SJCRH30 (cell line): ENCODE data around the gene EPS8L1. TPM values are rescaled to one million over a fixed set of nuclear protein-coding genes. Genes with fewer than 3 reads are reported as not detected.
A peak's percentile ranks its signal among the peaks of the same experiment; 100 is the strongest.
"Not testable (repeated sequence)": the region's sequence is repeated elsewhere in the genome, so short reads cannot be mapped to it uniquely, and the experiment has no call there.

Experiments used
- DNase-seq, 2 experiments: peaks; one replicate each; pipeline ENCODE4 v3.0.0-alpha.2; 2015 to 2020
- H3K27ac ChIP-seq: fragments of 250-450 bp; sonication (Bioruptor Pico); 2 replicates; pipeline ENCODE4 v1.5.1; 2020; ENCODE audit warnings: mild to moderate bottlenecking, moderate library complexity
- H3K27me3 ChIP-seq: fragments of 250-450 bp; sonication (Bioruptor Pico); 2 replicates; pipeline ENCODE4 v1.5.1; 2020; ENCODE audit warnings: mild to moderate bottlenecking, moderate library complexity
- H3K36me3 ChIP-seq: fragments of 250-450 bp; sonication (Bioruptor Pico); 2 replicates; pipeline ENCODE4 v1.5.1; 2020; ENCODE audit warnings: mild to moderate bottlenecking, moderate library complexity
- H3K4me1 ChIP-seq: fragments of 250-450 bp; sonication (Bioruptor Pico); 2 replicates; pipeline ENCODE4 v1.5.1; 2020; ENCODE audit warnings: mild to moderate bottlenecking, moderate library complexity
- H3K4me3 ChIP-seq: fragments of 250-450 bp; sonication (Bioruptor Pico); 2 replicates; pipeline ENCODE4 v1.5.1; 2020; ENCODE audit warnings: mild to moderate bottlenecking, moderate library complexity
- H3K9me3 ChIP-seq: fragments of 250-450 bp; sonication (Bioruptor Pico); replicated peaks from 2 replicates; pipeline ENCODE4 v1.5.1; 2020; ENCODE audit warnings: mild to moderate bottlenecking, moderate library complexity
- total RNA-seq: library from RNA; depleted of rRNA; stranded (reverse); fragments of >200 nt; shearing (Covaris generic); gene quantifications from 2 replicates; pipeline ENCODE4 v1.2.3, GENCODE V29; 2014

The EPS8L1 gene
- total RNA-seq, 1 experiment from 2014 or later = 1.4 TPM

DNA sequence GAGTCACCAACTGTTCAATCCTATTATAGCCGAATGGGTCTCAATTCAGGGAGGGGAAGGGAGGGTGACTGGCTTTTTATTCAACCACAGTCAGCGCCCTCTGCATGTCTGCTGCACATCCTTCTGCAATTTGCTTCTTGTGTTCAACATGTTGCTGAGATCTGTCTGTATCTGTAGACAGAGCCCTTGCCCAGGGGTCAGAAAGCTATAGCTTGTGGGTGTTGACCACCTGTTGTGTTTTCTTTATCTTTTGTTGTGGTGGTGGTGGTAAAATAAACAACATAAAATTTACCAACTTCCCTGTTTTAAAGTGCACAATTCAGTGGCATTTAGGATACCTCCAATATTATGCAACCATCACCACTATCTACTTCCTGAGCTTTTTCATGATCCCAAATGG lies 29.6 kb downstream of the EPS8L1 start:
- no peaks in the 10 kb centered on the region for H3K4me1 ChIP-seq
- no peaks in the 10 kb centered on the region for H3K27me3 ChIP-seq
- no peak overlapping the region for H3K4me3 ChIP-seq
- H3K9me3 ChIP-seq = no peaks in the 10 kb centered on the region
- no peak overlapping the region for H3K27ac ChIP-seq
- no peak for DNase-seq
- H3K36me3 ChIP-seq = peaks cover 6% of the 10 kb centered on the region; the same call in 1 of the 2 replicates

DNA sequence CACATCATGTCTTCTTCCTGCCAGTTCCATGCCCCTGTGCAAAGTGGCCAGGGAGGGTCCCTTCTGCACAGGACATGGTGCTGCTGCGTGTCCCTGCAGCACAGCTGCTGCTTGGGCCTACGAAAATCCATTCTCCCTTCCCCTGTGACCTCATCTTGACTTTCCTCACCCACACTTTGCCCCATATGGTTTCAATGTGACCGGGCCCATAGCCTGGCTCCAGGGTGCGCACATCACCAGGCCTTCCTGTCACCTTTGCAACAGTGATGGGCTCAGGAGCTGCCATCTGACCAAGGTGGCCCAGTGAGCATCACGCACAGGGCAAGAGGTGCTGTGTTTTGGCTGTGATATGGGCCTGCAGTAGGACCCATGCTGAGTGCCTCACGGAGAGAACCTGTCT lies 30.9 kb downstream of the EPS8L1 start:
- no peak overlapping the region for H3K4me3 ChIP-seq
- no peak for DNase-seq
- H3K27ac ChIP-seq = no peak overlapping the region
- peaks cover 6% of the 10 kb centered on the region; the same call in 1 of the 2 replicates for H3K36me3 ChIP-seq
- no peaks in the 10 kb centered on the region for H3K4me1 ChIP-seq
- H3K27me3 ChIP-seq = no peaks in the 10 kb centered on the region
- no peaks in the 10 kb centered on the region for H3K9me3 ChIP-seq

DNA sequence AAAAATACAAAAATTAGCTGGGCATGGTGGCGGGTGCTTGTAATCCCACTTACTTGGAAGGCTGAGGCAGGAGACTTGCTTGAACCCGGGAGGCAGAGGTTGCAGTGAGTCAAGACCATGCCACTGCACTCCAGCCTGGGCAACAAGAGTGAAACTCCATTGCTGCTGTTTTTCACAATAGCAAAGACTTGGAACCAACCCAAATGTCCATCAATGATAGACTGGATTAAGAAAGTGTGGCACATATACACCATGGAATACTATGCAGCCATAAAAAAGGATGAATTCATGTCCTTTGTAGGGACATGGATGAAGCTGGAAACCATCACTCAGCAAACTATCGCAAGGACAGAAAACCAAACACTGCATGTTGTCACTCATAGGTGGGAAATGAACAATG lies 31.6 kb downstream of the EPS8L1 start:
- H3K4me3 ChIP-seq, H3K27ac ChIP-seq, H3K27me3 ChIP-seq, H3K36me3 ChIP-seq, H3K4me1 ChIP-seq, DNase-seq, H3K9me3 ChIP-seq: not testable (repeated sequence)

DNA sequence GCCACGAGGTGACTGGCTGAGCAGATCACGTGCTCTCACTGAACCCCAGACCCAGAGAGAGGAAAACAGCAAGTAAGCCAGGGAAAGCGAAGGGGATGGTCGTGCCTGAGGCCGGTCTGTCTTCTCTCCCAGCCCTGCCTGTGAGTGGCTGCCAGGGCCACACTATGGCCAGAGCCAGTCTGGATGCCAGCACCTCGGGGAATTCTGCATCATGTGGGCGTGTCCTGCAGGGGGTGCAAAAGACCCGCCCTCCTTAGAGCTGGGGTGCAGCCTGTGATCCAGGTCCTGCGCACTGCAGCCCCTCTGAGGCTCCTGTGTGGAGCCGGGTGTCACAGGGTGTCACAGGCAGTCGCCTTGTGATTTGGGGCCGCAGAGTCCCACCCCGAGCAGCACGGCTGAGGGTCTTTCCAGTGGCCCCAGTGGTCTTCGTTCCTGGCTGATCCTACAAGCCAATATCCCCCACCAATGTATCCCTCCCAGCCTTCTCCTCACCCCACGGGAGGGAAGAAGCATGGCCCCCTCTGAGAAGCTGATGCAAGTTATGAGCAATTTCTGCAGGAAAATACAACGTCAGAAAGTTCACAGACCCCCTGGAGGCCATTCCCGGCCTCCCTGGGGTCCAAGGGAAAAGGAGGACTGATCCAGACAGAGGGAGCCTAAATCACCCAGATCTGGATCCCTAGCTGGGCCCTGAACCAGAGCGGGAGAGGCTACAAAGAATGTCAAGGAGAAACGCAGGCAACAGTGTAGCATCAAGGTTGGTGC lies 34.0 kb downstream of the EPS8L1 start:
- Histone ChIP-seq H3K36me3 (no peaks in the 10 kb centered on the region), H3K9me3 (no peaks in the 10 kb centered on the region), H3K4me3 (no peak overlapping the region), H3K4me1 (peaks cover 7% of the 10 kb centered on the region; the same call in 1 of the 2 replicates), H3K27ac (no peak overlapping the region), H3K27me3 (no peaks in the 10 kb centered on the region)
- no peak for DNase-seq

DNA sequence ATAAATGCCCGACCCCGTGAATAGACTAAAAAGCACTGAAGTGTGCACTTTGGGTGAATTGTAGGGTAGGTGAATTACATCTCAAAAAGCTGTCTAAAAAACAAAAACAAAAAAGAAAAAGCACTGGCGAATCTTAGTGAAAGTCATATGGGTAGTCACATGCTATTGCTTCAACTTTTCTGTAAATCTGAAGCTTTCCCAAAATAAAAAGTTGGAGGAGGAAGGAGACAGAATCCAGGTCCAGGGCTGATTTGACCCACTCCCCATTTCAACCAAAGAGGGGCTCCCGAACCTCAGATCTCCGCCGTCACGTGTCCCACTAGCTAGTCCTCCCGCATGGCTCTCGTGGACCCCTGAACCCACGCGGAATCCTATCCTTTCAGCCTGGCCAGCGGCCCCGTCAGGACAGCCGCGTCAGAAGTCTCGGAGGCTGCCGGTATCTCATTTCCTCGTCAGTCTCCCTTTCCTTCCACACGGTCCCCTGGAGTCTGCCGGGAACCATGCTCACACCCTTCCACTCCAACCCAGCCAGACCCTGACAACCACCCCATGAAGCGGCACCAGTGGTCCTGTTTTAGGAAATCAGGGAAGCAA lies 35.7 kb downstream of the EPS8L1 start:
- Histone ChIP-seq H3K27me3 (no peaks in the 10 kb centered on the region), H3K36me3 (no peaks in the 10 kb centered on the region), H3K4me1 (peaks cover 10% of the 10 kb centered on the region; the same call in 1 of the 2 replicates), H3K9me3 (no peaks in the 10 kb centered on the region), H3K27ac (no peak overlapping the region), H3K4me3 (no peak overlapping the region)
- no peak for DNase-seq

DNA sequence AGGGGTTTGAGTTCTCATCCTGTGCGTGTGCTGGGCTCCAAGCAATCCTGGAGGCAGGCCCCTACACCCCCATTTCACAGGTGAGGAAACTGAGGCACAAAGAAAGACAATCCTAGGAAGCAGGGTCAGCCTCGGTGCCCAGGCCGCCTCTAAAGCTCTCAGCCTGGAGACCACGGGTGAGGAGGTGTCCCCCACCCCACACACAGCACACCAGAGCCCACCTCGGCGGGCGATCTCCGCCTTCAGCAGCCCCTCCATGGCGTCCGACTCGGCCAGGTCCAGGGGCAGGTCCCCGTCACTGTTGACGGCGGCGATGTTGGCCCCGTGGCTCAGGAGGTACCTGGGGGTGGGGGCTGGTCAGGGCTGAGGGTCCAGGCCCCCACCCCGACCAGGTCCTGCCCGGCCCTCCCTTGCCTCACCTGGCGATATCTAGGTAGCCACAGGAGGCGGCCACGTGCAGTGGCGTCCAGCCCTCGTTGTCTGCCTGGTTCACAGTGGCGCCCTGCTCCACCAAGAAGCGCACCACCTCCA lies 36.6 kb downstream of the EPS8L1 start:
- no peak overlapping the region for H3K27ac ChIP-seq
- DNase-seq = no peak
- H3K27me3 ChIP-seq = no peaks in the 10 kb centered on the region
- peaks cover 10% of the 10 kb centered on the region; the same call in 1 of the 2 replicates for H3K4me1 ChIP-seq
- H3K4me3 ChIP-seq = no peak overlapping the region
- no peaks in the 10 kb centered on the region for H3K36me3 ChIP-seq
- H3K9me3 ChIP-seq = no peaks in the 10 kb centered on the region

DNA sequence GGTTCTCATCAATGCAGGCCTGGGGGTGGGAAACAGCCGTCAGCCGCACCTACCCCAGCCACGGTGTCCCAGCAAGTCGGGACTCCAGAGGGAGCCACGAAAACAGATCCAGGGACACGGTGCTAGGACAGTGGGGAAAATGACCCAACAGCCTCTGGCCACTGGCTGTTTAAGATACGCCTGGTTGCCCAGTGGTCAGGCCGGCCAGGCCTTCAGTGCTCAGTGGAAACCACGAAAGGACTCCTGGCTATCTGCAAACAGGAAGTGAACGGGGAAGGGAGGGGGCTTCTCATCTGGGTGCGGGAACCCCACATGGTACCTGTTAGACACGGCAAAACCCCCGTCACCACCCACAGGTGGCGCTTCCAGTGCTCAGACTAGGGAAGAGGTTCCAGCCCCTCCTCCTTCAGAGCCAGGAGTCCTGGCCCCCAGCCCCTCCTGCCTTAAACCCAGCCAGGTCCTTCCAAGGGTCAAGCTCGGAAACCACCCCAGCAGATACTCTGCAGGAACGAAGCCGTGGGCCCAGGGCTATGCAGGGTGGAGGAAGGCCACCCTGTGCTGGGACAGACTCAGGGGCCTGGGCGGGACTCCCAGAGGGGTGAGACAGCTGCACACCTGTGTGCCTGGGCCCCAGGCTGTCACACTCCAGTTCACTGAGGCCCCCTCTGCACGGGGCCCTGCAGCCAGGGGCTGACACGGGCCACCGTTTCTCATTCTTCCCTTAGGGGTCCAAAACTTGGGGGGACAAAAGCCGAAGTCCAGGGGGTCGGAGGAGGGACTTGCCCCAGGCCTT lies 37.3 kb downstream of the EPS8L1 start:
- Histone ChIP-seq H3K36me3 (no peaks in the 10 kb centered on the region), H3K4me3 (no peak overlapping the region), H3K4me1 (peaks cover 10% of the 10 kb centered on the region; the same call in 1 of the 2 replicates), H3K9me3 (no peaks in the 10 kb centered on the region), H3K27ac (no peak overlapping the region; the same call in 1 of the 2 replicates), H3K27me3 (no peaks in the 10 kb centered on the region)
- DNase-seq = no peak

DNA sequence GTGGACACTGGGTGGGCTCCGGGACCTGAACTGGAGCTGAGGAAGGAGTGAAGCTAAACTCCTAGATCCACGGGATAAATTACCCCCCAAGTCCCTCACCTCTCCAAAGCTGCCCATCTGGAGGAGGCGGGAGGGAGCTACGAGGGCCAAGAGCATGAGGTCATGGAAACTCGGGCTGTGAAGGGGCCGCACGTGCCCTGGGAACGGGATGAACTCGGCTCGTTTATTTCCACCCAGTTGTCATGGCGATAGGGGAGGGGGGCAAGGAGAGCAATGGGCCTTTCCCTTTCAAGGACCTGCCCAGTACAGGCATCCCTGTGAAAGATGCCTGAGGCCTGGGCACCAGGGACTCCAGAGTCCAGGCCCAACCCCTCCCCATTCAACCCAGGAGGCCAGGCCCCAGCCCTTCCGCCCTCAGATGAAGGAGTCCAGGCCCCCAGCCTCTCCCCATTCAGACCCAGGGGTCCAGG lies 37.9 kb downstream of the EPS8L1 start:
- Histone ChIP-seq H3K36me3 (no peaks in the 10 kb centered on the region), H3K4me3 (no peak overlapping the region), H3K9me3 (no peaks in the 10 kb centered on the region), H3K27ac (no peak overlapping the region; the same call in 1 of the 2 replicates), H3K4me1 (peaks cover 13% of the 10 kb centered on the region; the same call in 1 of the 2 replicates), H3K27me3 (no peaks in the 10 kb centered on the region)
- DNase-seq = peak; percentile 50 to 68

DNA sequence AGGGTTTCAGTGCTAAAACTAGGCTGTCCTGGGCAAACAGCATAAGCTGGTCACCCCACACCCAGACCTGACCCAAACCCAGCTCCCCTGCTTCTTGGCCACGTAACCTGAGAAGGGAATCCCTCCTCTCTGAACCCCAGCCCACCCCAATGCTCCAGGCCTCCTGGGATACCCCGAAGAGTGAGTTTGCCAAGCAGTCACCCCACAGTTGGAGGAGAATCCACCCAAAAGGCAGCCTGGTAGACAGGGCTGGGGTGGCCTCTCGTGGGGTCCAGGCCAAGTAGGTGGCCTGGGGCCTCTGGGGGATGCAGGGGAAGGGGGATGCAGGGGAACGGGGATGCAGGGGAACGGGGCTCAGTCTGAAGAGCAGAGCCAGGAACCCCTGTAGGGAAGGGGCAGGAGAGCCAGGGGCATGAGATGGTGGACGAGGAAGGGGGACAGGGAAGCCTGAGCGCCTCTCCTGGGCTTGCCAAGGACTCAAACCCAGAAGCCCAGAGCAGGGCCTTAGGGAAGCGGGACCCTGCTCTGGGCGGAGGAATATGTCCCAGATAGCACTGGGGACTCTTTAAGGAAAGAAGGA lies 39.0 kb downstream of the EPS8L1 start:
- Histone ChIP-seq H3K27ac (no peak overlapping the region), H3K36me3 (no peaks in the 10 kb centered on the region), H3K4me3 (no peak overlapping the region), H3K27me3 (no peaks in the 10 kb centered on the region), H3K9me3 (no peaks in the 10 kb centered on the region), H3K4me1 (peaks cover 13% of the 10 kb centered on the region; the same call in 1 of the 2 replicates)
- no peak for DNase-seq

DNA sequence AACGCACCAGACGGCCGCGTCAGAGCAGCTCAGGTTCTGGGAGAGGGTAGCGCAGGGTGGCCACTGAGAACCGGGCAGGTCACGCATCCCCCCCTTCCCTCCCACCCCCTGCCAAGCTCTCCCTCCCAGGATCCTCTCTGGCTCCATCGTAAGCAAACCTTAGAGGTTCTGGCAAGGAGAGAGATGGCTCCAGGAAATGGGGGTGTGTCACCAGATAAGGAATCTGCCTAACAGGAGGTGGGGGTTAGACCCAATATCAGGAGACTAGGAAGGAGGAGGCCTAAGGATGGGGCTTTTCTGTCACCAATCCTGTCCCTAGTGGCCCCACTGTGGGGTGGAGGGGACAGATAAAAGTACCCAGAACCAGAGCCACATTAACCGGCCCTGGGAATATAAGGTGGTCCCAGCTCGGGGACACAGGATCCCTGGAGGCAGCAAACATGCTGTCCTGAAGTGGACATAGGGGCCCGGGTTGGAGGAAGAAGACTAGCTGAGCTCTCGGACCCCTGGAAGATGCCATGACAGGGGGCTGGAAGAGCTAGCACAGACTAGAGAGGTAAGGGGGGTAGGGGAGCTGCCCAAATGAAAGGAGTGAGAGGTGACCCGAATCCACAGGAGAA lies 39.9 kb downstream of the EPS8L1 start:
- Histone ChIP-seq H3K27me3 (no peaks in the 10 kb centered on the region), H3K9me3 (no peaks in the 10 kb centered on the region), H3K4me3 (peak overlapping the region; percentile 71), H3K27ac (no peak overlapping the region), H3K36me3 (no peaks in the 10 kb centered on the region), H3K4me1 (peaks cover 13% of the 10 kb centered on the region; the same call in 1 of the 2 replicates)
- DNase-seq = no peak

DNA sequence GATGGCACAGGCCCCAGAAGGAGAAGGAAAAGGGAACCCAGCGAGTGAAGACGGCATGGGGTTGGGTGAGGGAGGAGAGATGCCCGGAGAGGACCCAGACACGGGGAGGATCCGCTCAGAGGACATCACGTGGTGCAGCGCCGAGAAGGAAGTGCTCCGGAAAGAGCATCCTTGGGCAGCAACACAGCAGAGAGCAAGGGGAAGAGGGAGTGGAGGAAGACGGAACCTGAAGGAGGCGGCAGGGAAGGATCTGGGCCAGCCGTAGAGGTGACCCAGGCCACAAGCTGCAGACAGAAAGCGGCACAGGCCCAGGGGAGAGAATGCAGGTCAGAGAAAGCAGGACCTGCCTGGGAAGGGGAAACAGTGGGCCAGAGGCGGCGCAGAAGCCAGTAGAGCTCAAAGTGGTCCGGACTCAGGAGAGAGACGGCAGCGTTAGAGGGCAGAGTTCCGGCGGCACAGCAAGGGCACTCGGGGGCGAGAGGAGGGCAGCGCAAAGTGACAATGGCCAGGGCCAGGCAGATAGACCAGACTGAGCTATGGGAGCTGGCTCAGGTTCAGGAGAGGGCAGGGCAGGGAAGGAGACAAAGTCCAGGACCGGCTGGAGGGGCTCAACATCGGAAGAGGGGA lies 40.7 kb downstream of the EPS8L1 start:
- DNase-seq = peak; percentile 43 to 50
- Histone ChIP-seq H3K4me3 (peak overlapping the region; percentile 71), H3K36me3 (no peaks in the 10 kb centered on the region), H3K4me1 (peaks cover 13% of the 10 kb centered on the region; the same call in 1 of the 2 replicates), H3K9me3 (no peaks in the 10 kb centered on the region), H3K27me3 (no peaks in the 10 kb centered on the region), H3K27ac (no peak overlapping the region)

DNA sequence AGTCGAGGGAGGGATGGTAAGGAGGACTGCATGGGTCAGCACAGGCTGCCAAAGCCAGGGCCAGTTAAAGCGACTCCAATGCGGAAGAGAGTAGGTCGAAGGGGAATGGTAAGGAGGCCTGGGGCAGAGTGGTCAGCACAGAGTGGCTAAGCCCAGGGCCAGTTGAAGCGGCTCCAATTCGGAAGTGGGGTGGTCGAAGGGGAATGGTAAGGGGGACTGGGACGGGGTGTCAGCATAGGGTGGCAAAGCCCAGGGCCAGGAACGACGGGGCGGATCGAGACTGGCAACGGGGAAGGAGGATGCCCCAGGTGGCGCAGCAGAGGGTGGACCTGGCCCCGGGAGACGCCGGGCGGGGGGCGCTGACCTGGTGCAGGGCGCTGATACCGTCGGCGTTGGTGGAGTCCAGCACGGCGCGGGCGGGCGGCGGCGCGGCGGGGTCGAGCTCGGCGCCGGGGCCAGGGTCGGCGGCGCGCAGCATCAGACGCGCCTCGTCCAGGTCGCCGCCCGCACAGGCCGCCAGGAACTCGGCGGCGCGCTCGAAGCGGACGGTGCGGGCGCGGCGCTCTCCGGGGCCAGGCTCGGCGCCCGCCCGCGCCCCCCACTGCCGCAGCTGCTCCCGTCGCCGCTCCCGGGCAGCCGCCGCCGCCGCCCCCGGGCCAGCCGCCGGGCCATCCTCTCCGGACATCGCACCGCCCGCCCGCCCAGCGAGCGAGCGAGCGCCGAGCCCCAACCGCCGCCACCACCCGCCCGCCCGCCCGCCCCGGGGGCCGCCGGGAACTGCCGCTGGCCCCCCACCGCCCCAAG lies 41.4 kb downstream of the EPS8L1 start, which contains the start of gene PPP1R12C:
TSS of gene PPP1R12C (minus strand) at position 779 of the 804 bp plus-strand sequence. CDS start at position 685, 94 bp downstream.
- Histone ChIP-seq H3K4me3 (peak within 1 kb of the TSS; percentile 71), H3K27ac (peak within 1 kb of the TSS; percentile 57), H3K4me1 (peaks cover 13% of the 10 kb centered on the region; the same call in 1 of the 2 replicates), H3K27me3 (no peaks in the 10 kb centered on the region), H3K9me3 (no peaks in the 10 kb centered on the region), H3K36me3 (no peaks in the 10 kb centered on the region)
- DNase-seq = no peak
